NCI-H2081 (cell line): ENCODE measurements around the gene MAP3K1.
"Not testable (repeated sequence)": the region's sequence is repeated elsewhere in the genome, so short reads cannot be mapped to it uniquely, and the experiment has no call there.

Experiments
- DNase-seq, 2 experiments: peaks; one replicate each; lab custom pipeline; 2025; lab: John Stamatoyannopoulos, UW

Gene MAP3K1

DNA sequence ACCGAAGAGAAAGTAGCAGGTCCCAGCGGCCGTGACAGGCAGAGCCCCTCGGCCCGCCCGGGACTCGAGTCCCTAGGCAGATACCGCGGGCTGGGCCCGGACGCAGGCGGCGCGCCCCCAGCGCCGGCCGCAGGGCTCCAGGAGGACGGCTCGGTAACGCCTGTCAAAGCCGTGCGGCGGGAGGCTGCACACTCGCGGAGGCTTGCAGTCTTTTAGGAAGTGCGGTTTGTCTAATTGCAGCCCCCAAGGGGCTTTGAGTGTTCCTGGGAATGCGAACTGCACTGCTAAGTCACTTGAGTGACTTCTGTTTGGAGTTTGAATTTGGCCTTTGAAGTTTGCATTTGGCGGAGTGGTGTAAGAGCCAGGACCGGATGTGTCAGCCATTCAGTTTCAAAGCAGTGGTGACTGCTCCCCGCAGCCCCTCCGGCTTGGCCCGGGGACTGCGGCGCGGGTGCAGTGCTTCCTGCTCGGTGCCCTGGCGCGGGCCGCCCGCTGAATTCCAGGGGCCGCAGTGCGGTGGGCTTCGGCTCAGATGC, 1.3 kb downstream of the MAP3K1 start:
- DNase-seq: peak in 1 of 2 experiments; percentile 56

DNA sequence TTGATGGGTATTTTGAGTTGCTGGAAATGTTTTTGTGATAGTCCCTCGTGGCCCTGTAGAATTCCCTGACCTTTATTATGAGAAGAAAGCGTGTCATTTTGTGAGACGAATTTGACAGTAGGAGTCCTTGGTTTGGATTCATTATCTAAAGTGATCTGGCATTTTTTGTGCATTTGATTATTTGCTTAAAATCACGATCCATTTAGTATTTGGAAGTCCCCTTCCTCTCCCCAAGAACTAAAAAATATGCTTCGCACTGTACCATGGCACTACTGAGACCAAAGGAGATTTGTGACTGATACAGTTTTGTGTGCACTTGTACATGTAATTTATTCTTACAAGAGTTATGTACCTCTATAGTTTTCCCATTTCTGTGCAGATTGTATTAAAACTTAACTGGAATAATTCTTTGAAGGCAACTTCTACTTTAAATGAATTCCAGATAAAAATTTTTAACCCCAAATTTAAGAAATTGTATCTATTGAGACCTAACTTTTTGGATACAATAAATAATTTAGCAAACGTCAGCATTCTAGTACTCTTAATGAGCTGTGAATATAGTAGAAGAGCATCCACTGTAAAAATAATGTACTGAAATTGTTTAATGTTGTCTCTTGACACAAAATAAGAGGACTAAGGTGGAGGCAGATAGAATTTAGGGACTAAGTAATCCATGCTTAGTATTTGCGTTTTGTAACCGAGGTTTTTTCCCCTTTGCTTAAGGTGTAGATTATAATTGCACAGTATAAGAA, 2.1 kb downstream of the MAP3K1 start:
- no peak for DNase-seq

DNA sequence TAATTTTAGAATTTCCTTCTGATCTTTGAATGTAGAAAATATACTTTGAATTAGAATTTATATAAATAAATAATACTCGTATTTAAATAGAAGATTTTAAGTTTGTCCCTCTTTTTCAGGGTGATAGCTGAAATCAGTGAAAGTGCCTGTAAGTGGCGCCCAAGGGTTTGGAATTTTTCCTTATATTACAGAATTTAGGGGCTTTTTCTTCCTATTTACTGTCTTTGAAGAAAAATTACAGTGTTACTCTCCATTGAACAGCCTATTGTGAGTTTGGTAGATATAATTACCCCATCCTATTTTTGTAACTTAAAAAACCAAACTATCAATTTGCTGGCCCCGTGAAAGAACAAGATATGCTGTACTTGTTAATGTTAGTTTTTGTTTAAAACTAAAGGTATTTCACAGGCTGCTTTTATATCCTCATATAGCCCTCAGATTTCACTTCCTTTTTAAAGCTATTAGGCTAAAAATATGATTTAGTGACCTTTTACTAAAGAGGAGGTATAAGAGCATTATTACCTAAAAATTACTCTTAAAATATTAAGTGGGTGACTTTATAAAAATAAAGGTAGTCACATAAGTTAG, 3.2 kb downstream of the MAP3K1 start:
- no peak for DNase-seq

DNA sequence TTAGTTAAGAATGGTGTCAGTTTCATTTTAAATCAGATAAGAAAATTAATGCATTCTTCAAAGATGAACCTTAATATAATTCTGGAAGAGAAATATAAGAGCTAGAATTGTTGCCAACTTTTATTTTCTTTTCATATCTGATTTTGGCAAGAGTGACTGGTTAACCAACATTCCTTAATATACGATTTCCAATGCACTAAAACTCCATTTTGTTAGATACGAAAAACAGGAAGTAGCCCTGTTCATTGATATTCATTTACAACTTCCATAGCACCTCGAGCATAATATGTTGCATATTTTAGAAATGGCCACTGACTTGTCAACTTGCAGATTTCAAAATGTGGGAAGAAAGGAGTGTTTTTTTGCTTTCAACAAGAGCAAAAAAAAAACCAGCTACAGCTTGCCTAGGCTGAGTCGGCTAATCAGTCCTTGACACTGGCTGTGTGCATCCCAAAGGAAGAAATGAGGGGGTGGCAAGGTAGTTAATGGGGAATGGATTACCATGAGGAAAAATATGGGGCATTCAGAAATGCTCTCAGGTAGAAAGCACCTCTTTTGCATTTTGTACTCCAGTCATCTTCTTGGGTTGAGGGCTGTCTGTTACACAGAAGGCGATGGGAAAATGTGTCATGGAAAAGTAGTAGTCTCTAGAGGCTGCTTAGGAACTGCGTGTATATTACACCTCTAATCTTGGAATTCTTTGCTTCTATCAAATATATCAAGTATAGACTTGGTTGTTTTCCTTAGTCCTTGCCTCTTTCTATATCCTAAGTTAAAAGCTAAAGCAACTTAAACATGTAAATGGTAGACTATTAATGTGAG, 3.9 kb downstream of the MAP3K1 start:
- DNase-seq: no peak

DNA sequence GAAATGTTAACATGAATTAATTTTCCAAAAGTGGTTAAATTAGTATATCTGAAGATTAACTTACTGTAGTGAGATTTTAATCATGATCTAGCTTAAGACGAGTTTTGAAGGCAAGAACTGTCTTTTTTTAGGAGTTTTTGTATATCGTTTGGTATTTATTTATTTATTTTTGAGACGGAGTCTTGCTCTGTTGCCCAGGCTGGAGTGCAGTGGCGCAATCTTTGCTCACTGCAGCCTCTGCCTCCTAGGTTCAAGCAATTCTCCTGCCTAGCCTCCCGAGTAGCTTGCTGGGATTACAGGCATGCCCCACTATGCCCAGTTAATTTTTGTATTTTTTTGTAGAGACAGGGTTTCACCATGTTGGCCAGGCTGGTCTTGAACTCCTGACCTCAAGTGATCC, 6.5 kb downstream of the MAP3K1 start:
- not testable (repeated sequence) for DNase-seq

DNA sequence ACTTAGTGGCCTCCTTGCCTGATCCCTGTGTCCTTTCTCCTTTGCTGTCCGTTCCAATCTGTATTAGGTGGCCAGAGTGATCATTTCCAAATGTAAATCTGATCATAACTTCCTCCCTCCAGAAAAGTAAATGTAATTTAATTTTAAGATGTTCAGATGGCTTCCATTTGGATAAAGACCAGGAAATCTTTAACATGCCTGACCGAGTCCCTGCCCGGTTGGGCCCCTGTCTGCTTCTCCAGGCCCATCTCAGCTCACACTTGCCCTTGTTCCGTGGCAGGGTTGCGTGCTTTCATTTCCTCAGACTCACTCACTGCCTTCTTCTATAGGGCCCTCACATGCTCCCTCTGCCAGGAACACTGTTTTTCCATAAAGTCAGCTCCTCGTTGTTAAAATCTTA, 7.6 kb downstream of the MAP3K1 start:
- no peak for DNase-seq

DNA sequence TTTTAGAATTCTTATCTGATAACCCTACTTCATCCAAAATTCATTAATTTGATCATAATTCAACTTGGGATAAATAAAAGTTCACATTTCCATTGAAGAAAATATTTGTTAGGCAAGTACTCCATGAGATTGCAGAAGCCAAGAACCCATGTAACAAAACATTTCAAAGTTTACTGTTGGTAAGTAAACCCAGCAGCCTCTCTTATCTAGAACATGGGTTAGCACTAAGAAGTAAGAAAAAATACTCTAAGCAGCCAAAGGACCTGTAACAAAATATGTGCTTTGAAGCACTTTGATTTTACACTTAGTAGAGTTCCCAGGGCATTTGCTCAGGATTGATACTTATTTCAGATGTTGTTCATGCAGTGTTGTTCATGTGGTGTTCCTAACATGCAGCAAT, 8.7 kb downstream of the MAP3K1 start:
- DNase-seq: no peak

DNA sequence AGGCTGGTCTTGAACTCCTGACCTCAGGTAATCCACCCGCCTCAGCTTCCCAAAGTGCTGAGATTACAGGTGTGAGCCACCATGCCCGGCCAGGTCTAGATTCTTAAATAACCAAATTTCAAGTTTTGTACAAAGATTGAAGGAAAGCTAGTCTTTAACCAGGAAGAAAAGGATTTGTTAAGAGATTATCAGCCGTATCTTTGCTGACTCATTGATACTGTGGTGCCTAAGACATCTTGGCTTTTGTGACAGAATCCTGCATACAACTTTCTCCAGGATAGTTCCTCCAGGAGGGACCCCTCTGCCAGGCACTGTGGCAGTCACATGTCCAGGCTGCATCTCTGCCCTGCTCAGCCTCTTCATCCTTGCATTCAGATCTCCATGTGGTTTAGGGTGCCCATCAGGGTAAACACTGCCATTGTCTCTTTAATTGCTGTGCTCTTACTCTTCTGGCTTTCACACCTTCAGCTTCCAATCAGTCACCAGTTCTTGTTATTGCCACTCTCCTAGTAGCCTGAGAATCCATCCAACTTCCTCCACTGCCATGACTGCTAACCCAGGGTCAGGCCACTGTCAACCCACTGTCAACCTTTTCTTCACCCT, 10.0 kb downstream of the MAP3K1 start:
- no peak for DNase-seq

DNA sequence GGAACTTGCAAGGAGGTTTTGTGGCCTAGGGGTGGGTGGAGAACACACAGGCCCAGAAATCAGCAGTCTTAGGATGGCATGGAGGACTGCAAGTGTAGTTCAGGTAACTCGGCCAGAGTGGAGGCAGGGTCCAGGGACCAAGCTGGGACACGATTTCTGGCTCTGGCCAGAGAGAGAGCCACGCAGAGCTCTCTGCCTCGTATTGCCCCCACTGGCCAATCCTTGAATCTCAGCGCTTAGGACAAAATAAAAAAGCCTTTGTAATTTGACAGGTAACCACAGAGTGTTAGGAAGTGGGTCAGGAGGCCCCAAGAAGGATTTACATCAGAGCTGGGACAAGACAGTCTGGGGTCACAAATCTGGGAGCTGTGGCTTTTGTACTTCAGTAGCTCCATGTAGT, 11.7 kb downstream of the MAP3K1 start:
- no peak for DNase-seq

DNA sequence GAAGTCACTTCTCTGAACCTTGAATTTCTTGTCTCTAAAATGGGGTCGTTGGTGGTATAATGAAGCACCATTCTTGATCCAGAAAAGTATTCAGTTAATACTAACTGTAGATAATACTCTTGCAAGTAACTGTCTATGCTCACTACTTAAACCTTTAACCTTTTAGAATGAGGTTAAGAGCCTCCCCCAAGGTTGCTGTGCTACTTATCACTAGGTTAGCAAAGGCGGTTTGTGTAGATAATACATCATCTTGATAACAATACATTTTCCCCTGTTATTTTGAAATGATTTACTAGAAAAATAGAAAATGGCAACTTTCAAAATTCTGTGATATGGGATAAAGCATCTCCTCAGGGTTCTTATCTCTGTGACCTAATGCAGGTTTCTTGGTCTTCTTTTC, 12.6 kb downstream of the MAP3K1 start:
- no peak for DNase-seq

DNA sequence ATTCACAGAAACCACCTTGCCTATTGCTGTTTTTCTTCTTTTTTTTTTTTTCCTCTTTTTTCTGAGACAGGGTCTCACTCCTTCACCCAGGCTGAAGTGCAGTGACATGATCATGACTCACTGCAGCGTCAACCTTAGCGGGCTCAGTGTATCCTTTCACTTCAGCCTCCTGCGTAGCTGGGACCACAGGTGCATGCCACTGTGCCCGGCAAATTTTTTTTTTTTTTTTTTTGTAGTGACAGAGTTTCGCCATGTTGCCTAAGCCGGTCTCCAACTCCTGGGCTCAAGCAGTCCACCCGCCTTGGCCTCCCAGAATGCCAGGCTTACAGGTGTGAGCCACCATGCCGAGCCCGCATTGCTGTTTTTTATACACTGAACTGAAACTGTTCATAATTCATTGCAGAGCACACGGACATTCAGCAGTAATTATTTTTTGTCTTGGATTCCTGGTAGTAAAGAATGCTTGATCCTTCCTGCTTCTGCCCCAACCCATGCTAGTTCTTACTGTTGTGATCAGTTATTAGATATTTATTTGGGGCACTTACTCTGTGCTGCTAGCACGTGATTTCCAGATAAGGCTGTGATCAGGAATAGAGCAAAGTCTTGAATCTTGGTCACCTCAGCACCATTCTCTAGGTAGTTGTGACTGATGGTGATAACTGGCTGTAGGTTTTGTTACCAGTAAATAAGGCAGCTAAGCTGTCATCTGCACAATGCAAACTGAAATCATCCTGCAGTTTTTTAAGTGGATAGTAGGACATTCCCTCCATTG, 14.0 kb downstream of the MAP3K1 start:
- no peak for DNase-seq

DNA sequence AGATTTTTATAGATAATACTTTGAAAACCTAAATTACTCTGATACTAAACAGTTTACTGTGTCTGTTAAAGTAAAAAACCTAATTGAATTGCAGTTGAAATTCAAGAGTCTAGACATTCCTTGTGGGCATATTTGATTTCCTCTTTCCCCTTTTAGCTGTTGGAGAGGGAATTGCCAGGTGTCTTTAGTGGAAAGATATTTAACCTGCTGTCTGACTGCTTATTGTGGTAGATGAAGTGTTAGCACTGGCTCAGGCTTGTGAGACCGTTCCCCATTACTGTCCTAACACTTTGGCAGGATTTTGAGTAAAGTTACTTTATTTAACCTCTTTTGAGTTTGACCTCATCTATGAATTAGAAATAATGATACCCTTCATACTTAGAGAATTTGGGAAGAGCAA, 16.4 kb downstream of the MAP3K1 start:
- DNase-seq: no peak

DNA sequence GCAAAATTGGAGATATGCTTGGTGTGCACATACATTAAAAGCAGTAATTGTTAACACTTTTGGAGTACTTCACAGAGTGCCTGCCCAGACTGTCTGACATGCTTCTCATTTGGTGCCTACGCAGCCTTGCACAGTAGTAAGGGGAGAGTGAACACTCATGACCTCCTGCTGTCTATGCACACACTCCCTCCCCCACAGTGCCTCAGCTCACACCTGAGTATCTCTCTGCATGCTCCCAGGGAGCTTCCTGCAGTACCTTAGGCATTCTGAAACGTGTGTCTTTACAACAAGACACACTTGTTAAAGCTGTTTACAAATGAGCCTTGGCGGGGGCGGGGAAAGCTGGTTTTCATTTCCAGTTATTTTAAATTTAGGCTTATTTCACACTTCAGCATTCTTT, 18.0 kb downstream of the MAP3K1 start:
- peak in 1 of 2 experiments; percentile 14 for DNase-seq

DNA sequence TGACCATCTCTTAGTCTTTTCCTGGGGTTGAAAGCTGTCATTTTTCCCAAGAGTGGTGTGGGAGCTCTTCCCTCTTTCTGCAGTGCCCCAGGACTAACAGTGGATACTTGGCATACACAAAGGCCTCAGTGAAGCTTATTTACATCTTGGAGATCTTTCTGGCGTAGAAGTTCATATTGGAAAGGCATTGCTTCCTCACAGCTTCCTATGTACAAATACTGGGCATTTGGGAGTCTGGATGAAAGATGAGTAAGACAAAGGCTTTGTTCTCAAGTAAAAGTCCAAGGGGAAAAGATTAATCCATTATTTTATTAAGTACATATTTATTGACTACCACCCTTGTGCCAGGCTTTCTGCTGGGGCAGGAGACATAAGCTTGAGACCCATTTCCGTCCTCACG, 22.0 kb downstream of the MAP3K1 start:
- no peak for DNase-seq

DNA sequence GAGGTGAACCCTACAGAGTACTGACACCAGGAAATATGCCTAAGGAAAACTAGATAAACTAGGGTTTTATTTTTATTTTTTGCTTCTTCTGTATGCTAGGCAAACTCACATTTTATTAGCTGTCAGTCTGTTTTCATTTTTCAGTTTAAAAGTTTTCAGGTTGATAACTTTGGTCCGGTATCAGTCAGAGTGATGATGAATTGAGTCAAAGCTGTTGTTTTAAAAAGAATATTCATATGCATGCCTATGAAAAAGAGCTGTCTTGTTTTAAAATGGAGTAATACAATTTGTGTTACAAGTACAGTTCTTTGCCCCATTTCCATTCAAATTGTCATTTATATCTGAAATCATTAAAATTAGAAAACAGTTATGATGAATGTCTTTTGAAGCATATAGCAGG, 22.6 kb downstream of the MAP3K1 start:
- no peak for DNase-seq

DNA sequence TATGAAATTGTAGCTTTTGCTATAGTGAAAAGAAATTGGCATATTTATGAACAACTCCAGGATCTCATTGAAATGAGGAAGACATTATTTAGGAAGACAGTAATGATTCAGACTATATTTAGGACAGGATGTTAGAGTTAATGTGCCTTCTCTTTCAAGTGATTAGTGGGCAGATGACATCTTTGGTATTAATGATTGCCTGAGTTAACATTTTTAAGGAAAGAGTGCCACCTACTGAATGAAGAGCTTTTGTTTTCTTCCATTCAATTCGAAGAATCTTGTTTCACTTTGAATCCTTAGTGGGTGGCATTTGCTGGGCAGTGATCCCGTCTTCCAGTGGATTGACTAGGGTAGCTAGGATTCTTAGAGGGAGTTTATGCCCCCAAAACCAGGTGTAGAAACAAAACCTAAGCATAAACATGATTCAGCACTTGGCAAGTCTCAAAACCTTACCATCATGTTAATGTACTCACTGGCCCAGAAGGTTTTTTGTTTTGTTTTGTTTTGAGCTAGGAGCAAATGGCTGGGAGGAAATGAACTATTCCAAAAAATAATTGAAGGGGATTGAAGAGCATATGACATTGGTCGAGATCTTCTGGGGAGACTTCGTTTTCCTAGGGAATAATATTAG, 23.2 kb downstream of the MAP3K1 start:
- peak in 1 of 2 experiments; percentile 42 for DNase-seq

DNA sequence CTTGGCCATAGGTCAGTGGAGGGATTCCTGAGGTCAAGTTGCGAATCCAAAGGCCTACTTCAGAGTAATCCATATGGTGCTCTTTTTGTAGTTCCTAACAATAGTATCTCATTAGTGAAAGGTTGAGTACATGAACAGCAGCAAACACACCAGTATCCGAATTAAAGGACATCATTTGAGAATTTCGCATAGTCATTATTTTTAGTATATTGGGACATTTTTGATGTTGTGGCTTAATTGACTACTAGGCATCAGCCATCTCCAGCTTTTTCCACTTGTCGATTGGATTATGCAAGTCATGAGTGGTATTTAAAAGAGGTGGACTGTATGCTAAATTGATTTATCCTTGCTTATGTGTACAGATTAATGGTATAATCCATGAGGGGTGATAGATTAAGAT, 23.7 kb downstream of the MAP3K1 start:
- DNase-seq: no peak

DNA sequence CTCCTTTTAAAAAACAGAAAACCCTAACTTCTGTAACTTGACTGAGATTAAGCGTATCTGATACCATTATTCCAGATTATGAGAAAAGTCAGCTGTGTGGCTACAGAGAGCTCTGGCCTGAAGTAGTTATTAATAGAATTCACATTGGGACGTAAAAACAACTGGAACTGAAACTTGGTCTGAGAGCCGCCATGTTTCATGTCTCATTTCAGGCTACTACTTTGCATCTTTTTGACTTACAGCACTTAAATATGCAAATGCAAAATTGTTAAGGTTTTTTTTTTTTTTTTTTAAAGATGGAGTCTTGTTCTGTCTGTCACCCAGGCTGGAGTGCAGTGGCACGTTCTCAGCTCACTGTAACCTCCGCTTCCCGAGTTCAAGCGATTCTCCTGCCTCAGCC, 25.2 kb downstream of the MAP3K1 start:
- DNase-seq: no peak

DNA sequence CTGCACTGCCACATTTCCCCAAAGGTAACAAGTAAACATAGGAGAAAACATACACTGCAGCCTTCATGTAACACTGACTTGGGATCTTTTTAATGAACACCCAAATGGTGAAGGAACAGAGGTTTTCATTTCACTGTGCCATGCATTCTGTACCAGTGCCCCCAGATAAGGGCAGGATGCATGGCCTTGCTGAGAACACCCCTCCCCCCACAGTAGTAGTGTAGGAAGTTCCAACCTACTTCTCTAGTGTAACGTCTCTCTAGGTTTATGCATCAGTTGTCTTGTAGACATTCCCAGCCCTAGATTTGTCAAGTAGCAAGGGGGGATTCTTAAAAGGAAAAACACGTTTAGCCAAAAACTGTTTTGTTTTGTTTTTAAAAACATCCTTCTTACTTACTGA, 29.9 kb downstream of the MAP3K1 start:
- no peak for DNase-seq

DNA sequence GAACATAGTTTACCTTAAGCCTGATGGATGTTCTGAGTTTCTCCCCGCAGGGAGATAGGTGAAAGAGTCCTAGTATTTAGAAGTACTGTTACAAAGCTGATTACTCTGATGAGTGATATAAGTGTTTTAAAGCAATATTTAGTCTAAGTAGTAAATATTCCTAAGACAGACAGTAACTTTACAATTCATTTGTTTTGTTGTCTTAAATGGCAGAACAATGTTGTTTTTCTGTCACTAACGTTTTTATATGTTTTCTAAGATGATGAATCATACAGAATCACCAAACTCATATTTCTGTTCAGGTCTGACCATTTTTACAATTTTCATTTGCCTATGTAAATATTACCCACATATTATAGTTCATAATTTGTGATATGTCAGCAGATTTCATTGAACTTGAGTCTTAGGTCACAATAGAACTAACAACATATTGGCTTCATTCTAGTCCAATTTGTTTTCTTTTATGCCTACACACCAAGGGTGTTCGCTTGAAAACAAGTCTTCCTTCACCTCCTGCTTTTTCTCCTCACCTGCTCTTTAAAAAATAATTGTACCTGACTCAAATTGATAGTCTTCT, 30.6 kb downstream of the MAP3K1 start:
- DNase-seq: no peak

DNA sequence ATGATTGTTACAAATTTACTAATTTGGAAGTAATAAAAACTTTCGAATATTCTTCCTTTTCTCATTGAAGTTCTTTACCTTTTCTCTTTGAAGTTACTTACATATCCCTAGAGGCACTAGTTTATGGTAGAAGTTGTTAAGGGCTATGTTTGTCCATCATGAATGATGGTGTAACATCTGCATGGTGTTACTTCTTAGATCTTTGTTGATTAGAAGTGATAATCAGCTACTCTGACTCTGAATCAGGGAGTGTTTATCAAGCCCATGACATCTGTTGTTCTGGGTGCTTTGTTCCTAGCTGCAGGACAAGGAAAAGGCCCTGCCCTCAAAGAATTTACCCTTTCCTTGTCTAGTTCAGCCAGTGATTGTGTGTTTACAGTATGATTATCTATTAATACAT, 32.9 kb downstream of the MAP3K1 start:
- no peak for DNase-seq
